Endometrium (tissue), 2 donors: ENCODE results near the gene SLC38A10.

Source experiments
- FAIRE-seq: peaks from 2 replicates; lab custom pipeline; 2012; peaks lifted over from hg19 to GRCh38; lab: Jason Lieb, UNC
- donor health status: control.
- donor health status: control.

The SLC38A10 gene

DNA sequence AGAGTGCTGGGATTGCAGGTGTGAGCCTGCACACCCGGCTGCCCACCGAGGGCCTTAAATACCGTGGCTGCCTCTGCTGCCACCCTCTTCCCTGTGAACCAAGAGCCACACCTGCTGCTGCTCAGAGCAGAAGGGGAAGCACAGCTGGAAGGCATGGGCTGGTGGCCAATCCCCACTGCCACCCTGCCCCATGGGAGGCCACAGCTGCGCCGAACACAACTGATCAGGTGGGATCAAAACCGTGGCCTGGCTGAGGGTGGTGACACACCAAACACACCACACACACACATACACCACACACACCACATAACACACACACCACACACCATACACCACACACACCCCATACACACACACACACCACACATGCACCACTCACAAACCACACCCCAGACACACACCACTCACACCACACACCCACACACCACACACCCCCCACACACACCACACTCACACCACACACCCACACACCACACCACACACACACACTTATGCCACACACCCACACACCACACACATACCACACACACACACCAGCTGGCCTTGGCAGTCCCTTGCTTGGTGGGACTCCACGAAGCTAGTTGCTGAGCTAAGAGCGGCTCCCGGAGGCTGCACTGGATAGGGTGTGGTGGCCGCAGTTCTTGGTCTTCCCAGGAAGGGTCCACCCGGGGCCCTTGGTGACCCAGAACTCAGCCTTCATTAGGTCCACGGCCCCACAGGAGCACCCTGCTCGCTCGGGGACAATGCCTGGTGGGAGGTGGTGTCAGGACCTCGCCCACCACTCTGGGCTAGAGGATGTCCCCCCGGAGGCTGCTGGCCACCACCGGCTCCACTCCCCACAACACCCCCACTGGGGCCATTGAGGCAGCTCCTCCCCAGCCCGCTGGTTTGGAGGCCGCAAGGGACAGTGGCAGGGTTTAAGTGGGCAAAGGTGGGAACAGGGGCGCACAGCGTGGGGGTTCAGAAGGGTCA is 87.2 kb downstream of the SLC38A10 start:
- no peak for FAIRE-seq

DNA sequence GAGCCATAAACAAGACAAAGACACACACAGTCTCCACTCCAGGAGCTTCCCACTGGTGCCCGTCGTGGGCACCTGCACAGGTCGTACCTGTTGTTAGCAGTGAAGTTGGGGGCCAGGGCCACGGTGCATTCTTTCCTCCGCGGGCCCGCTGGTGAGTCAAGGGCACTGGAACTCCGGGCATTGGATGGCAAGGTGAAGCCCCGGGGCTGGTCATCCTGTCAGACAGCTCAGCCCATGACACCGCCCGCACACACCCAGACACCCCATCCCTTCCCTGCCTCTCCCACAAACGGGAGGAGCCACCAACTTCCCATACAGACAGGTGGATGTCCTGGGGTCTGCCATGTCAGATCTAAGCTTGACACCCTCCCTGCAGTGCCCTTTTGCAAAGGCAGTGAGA is 88.5 kb downstream of the SLC38A10 start:
- no peak for FAIRE-seq

DNA sequence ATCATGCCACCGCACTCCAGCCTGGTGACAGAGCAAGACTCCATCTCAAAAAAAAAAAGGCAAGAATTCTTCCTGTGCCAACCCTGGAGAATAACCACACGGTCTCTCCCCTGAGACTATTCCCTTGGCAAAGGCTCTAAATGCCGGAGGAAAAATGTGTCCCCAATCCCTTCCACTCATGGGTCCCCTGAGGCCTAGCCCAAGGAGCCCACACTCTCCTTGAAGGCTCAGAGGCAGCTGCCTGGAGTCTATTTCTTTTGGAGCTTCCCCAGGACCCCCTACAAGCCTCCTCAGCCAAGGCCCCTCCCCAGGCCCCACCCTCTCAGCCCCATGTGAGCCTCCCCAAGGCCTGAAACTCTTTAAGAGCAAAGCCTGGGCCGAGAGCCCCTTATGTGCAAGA is 88.9 kb downstream of the SLC38A10 start:
- FAIRE-seq = no peak

DNA sequence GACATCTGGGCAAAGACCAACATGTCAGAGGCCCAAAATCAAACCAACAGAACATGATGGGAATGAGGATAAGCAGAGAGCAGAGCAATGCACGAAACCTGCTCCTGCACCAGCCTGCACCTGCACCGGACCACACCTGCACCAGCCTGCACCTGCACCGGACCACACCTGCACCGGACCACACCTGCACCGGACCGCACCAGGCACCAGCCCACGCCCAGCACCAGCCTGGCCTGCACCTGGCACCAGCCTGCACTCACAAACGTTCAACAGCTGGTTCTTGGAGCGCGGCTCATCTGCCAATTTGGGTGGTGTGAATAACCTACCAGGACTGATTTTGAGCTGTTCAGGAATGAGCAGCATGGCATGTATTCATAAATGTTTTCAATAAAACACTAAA is 90.5 kb downstream of the SLC38A10 start:
- no peak for FAIRE-seq

DNA sequence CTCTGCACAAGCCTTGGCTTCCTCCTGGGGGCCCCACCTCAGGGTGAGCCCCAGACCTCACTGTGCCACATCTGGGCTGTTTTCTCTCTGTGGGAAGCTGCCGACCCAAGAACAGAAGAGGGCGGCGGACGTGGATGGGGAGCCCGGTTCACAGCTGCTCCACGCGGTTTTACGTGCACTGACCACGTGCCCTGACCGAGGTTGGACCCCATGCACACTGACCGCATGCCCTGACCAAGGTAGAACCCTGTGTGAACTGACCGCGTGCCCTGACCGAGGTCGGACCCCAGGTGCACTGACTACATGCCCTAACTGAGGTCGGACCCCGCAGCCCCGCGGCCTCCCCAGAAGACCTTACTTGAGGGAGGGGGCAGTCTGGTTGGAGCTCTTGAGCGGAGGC is 92.0 kb downstream of the SLC38A10 start:
- FAIRE-seq = no peak

DNA sequence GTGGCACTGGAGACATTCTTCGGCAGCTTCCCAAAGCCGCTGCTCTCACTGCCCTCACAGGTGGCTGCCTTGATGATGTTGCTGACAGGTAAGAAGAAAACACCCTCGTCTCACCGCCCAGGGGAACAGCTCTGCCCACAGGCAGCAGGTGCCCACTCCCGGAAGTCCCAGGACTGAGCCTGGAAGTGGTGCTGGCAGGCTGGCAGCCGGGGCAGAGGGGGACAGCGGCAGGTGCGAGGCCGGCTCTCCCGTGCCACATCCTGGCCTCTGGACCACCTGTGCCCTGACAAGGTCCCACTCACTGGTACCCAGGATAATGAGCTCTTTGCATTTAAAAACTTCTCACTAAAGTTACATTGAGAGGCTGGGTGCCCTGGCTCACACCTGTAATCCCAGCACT is 92.8 kb downstream of the SLC38A10 start:
- no peak for FAIRE-seq

DNA sequence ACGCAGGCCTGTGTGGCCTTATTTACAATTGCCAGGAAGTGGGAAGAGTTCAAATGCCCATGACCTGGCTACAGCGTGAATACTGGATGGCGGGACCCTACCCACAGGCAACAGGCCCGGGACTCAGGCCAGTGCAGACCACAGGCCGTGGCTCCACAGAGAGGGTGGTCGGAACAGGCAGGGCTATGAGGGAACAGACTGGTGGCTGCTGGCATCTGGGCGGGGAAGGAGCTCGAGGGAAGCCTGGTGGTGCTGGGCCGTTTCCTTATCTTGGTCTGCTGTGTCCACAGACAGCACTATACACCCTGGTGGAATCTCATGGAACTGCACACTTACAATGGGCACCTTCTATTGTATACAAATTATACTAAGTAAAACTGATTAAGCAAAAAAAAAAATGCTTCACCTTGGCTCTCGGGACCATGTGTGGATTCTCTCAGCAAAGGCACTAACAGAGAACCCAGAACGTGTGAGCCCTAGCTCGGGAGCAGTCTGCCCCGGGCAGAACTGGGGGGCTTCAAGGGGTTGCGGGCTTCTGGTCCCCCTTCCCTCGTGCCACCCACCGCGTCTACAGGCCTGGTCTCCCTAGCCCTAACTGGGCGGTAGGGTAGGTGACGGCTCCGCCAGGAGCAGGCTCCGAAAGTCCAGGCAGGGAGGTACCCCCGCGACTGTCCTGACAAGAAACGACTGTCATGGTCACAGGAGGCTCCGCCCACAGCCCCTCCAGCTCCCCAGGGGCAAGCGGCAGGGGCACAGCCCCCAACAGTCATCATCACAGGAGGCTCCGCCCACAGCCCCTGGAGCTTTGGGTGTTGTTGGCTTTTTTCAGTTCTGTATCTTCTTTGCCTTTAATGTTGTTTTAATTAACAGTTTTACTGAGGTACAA is 94.2 kb downstream of the SLC38A10 start:
- FAIRE-seq = no peak

DNA sequence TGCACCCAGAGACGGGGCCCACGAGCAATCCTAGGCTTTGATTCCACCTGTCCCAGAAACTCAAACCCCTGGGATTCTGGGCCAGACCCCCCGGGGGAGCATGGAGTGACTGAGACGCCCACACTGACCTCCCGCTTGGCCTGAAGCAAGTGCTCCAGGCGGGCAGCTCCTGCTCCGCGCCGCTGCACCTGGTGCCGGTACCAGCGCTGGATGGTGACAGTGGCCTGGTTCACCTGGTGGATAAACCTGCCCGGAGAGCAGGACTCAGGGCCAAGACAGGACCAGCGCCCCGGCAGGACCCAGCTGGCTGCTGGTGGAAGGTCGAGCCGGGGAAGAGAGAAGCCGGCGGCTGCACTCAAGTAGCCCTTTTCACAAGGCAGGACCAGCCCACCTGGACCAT is 94.9 kb downstream of the SLC38A10 start:
- no peak for FAIRE-seq

DNA sequence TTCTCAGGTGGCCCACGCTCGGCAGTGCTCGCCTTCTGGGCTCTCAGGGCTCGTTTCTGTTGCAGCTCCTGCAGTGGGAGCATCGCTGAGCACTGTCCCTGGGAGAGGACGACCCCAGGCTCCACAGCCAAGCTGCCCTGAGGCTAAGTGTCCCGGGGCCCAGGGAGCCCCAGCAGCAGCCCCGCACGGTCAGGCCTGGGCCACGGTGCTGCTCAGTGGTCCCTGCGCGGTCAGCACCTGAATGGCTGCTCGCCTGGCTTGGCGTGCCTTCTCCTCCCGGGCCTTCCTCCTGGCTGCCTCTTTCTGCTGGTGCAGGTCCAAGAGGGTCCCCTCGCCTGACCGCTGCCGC is 95.7 kb downstream of the SLC38A10 start:
- FAIRE-seq = no peak

DNA sequence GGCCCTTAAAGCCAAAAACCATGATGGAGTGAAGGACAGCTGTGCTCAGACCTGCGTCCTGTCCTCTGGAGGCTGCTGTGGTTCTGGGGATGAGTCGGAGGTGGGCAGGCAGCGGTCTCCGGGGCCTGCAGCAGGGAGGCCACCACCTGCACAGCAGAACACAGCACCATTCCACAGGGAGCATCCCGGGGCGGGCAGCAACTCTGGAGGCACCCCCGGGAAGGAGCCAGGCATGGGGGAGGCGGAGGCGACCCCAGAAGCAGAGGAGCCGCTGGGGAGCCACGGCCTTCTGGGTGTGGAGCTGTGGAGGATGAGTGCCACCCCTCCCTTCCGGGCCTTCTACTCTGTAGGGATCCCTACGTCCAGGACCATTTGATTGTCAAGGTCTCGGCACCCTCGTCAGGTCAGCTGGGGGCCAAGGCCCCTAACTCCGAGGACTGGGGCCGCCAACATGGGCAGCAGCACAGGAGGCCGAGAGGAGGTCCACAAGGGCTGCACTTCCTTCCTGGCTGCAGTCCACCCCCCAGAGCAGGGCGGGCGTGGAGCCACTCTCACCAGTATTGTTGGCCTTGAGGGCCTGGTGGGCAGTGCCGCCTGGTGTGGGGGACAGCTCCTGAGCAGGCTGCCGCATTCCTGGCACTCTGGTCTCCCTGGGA is 96.2 kb downstream of the SLC38A10 start:
- FAIRE-seq = no peak

DNA sequence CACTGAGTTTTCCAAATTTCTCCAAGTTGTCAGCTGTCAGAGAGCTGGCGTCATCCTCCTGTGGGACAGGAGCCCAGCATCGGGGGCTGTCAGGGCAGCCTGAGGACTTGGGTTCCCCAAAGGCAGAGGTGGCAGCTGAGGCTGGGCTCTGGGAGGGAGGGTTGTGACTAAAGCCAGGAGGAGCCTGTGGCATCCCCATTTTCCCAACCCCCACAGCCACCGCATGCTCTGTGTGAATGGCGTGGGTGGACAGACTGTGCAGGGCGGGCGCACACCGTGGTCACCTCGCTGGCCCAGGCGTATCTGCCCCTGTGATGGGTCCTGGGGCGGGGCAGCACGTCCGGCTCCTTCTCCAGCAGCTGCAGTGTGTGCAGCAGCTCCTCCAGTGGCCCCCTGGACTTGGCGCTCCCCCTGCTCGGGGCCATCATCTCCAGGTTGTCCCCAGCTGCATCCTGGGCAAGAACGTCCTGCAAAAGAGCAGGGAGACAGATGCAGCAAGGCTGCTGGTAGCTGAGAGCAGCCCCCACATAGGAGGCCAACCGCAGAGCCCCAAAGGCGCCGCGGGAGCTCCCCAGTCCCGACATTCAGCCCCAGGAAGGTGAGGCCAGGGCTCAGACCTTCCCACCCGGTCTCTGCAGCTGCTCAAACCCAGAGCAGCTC is 97.1 kb downstream of the SLC38A10 start:
- FAIRE-seq = no peak

DNA sequence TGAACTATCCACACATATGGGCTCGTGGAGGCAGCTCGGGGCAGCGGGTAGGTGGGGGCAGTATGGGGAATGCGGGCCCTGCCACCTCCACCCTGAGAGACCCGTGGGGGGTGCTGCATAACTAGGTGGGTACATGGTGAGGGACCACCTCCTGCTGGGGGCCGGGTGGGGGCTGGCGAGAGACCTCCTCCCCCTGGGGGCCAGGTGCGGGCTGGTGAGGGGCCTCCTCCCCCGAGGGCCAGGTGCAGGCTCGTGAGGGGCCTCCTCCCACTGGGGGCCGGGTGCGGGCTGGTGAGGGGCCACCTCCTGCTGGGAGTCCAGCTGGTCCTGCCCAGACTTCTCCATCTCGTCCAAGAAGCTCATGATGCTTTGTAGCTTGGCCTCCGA is 97.7 kb downstream of the SLC38A10 start:
- no peak for FAIRE-seq

DNA sequence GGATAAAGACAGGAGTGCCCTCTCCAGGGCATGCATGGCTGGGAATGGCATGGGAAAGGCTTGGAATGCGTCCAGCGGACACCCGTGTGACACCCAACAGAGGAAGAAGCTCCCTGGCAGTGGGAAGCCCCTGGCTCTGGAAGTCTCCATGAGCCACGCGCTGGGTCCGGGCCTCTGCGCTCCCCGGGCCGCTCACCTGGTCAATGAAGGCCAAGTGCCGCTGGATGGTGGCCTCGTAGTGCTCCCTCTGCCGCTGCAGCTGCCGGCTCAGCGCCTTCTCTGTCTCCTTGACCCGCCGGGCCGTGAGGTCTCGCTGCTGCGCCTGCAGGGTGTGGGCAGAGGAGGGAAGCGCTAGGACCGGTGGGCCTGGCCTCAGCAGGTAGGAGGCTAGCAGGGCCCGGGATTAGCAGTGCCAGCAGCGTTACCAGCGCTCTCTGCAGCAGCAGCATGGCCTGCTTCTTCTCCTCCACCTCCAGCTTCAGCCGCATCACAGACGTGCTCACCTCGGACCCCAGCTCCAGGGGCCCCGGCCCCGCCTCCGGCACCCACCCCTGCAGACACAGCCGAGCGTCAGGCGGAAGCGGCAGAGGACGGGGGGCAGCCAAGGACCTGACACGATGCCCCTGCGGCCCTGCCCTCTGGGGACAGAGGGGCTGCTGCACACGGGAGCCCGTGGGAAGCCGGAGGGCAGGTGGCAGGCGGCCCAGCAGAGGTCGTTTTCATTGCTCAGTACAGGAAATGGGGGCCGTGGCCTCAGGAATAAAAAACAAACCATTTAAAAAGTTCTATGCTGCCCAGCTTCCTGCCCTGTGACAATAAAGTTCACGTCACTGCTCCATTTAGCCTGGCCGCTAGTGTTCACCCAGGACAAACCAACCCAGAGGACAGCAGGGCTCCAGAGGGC is 98.3 kb downstream of the SLC38A10 start:
- FAIRE-seq = no peak

DNA sequence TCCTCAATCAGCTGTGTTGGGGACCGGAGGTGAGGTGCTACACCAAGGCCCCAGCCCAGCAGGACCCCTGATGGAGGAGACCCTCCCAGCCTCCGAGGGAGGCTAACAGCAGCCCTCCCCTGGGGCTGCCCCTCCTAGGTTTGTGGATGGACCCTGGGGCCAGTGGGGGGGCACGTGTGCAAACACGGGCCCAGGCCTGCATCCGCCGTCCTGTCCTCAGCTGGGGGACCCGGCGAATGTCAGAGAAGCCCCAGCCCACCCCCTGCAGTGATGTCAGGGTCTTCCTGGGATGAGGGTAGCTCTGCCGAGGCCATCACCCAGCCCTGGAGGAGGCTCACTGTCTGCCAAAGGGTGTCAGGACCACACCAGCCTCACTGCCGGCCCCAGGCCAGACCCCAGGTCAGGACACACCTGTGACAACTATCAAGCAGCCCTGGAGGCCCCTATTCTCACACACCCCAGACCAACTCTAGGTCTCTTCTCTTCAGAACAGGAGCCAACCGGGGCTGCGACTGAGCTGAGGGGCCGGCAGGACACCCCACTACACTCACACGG is 99.1 kb downstream of the SLC38A10 start:
- FAIRE-seq = no peak
